Esophagus muscularis mucosa (tissue), 3 donors: ENCODE data around the gene CELF2.

Experiments
- EP300 ChIP-seq: sonication (generic); formaldehyde crosslinking; IDR thresholded peaks from one replicate; pipeline ENCODE4 v1.6.1; 2017; ENCODE audit warnings: antibody characterized with exemption
- TF ChIP-seq, protein P1 (sequence below), 3 experiments: fragments of 200-600 bp in 2 of 3; fragments of 450-650 bp in 1 of 3; sonication (generic) in 2 of 3; IDR thresholded peaks; one replicate each; pipeline ENCODE4 v1.5.1; 2017 to 2019; ENCODE audit warnings: antibody characterized with exemption in 3 of 3, mild to moderate bottlenecking in 2 of 3, moderate library complexity in 1 of 3

DNA sequence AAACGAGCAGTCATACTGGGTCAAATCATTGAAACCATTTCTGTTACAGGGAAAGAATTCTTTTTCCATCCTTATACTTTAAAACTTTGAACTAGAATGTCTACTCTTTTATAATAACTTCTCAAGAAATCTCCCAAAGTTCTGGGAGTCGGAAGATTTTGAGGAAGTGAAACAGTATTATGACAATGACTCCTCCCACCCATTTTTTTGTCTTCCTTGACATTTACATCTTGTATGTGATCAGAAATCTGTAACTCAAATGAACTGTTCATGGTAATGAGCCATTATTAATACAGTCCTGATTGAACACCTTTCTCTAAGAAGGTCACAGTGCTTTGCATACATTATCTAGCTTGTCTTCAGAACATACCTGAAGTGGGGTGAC lies 227.4 kb downstream of the CELF2 start:
- TF ChIP-seq, protein P1, sequence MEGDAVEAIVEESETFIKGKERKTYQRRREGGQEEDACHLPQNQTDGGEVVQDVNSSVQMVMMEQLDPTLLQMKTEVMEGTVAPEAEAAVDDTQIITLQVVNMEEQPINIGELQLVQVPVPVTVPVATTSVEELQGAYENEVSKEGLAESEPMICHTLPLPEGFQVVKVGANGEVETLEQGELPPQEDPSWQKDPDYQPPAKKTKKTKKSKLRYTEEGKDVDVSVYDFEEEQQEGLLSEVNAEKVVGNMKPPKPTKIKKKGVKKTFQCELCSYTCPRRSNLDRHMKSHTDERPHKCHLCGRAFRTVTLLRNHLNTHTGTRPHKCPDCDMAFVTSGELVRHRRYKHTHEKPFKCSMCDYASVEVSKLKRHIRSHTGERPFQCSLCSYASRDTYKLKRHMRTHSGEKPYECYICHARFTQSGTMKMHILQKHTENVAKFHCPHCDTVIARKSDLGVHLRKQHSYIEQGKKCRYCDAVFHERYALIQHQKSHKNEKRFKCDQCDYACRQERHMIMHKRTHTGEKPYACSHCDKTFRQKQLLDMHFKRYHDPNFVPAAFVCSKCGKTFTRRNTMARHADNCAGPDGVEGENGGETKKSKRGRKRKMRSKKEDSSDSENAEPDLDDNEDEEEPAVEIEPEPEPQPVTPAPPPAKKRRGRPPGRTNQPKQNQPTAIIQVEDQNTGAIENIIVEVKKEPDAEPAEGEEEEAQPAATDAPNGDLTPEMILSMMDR (IDR thresholded peaks at IDR 0.05), result no peak
- no peak for TF ChIP-seq EP300
